Esophagus muscularis mucosa (tissue), 4 donors: ENCODE data around the gene DNAH14. TPM values are rescaled to one million over a fixed set of nuclear protein-coding genes. Genes with fewer than 3 reads are reported as not detected.

ENCODE experiments used
- DNase-seq: peaks from one replicate; pipeline ENCODE4 v3.0.0-alpha.2; 2017; ENCODE audit errors: extremely low spot score
- H3K27ac ChIP-seq, 4 donors: fragments of 200-600 bp; sonication (generic); replicated peaks in 1 of 4; 1 replicate in 3 of 4; 2 replicates in 1 of 4; pipeline ENCODE4 v1.5.1; 2016 to 2019; ENCODE audit warnings: mild to moderate bottlenecking in 1 of 4
- H3K27me3 ChIP-seq, 4 donors: fragments of 200-600 bp; sonication (generic); one replicate each; pipeline versions ENCODE4 v1.5.1 to v1.6.0; 2016 to 2019
- H3K36me3 ChIP-seq, 4 donors: fragments of 200-600 bp; sonication (generic); one replicate each; pipeline ENCODE4 v1.5.1; 2016 to 2019
- H3K4me1 ChIP-seq, 4 donors: fragments of 200-600 bp; sonication (generic); one replicate each; pipeline ENCODE4 v1.5.1; 2016 to 2019
- H3K4me3 ChIP-seq, 4 donors: fragments of 200-600 bp; sonication (generic); 1 replicate in 2 of 4; 2 replicates in 2 of 4; pipeline ENCODE4 v1.5.1; 2016 to 2019; ENCODE audit warnings: mild to moderate bottlenecking in 4 of 4, moderate library complexity in 1 of 4
- H3K9me3 ChIP-seq, 4 donors: fragments of 200-600 bp; sonication (generic); 1 replicate in 3 of 4; 2 replicates in 1 of 4; pipeline ENCODE4 v1.5.1; 2016 to 2019
- CTCF ChIP-seq, 3 experiments: fragments of 200-600 bp in 2 of 3; fragments of 450-650 bp in 1 of 3; sonication (generic) in 2 of 3; IDR thresholded peaks; one replicate each; pipeline ENCODE4 v1.5.1; 2017 to 2019; ENCODE audit warnings: antibody characterized with exemption in 3 of 3, mild to moderate bottlenecking in 2 of 3, moderate library complexity in 1 of 3
- EP300 ChIP-seq: sonication (generic); formaldehyde crosslinking; IDR thresholded peaks from one replicate; pipeline ENCODE4 v1.6.1; 2017; ENCODE audit warnings: antibody characterized with exemption
- POLR2A ChIP-seq: fragments of 450-650 bp; IDR thresholded peaks from one replicate; pipeline ENCODE4 v1.6.1; 2017; ENCODE audit warnings: antibody characterized with exemption, moderate library complexity, mild to moderate bottlenecking, low read depth
- POLR2AphosphoS5 ChIP-seq, 2 donors: sonication (generic); formaldehyde crosslinking; IDR thresholded peaks; one replicate each; pipeline ENCODE4 v1.6.1; 2017; ENCODE audit warnings: antibody characterized with exemption in 2 of 2
- WGBS: methylation state at CpG from one replicate; pipeline ENCODE4 v1.1.5; 2018; 5-methylcytosine and 5-hydroxymethylcytosine counted together
- intact Hi-C: fragments of 100-400 bp; cut with DNase I; formaldehyde crosslinking; loops from one replicate; pipeline ENCODE4 v1.15.1; 2023
- total RNA-seq, 4 donors: library from RNA; depleted of rRNA; stranded (reverse); fragments of >200 nt; gene quantifications; one replicate each; pipeline versions ENCODE4 v1.1.0 to v1.2.1, GENCODE V29; 2016

DNAH14 gene
- total RNA-seq, 4 donors from 2014 or later, result 8.9 to 16.6 (median 15.6) TPM

GRCh38 chr1:225389843-225390242 lies 460.4 kb downstream of the DNAH14 start:
- no peak for DNase-seq
- Histone ChIP-seq H3K27me3 (no peaks in the 10 kb centered on the region), H3K4me3 (no peak overlapping the region), H3K36me3 (peaks cover 0 to 4% (median 2%) of the 10 kb centered on the region in 4 donors), H3K9me3 (no peaks in the 10 kb centered on the region), H3K4me1 (no peaks in the 10 kb centered on the region), H3K27ac (no peak overlapping the region)
- intact Hi-C loops, result no loop called here
- WGBS, result 93% methylated on average over 4 of the region's 4 CpGs
- no peak for TF ChIP-seq POLR2AphosphoS5 (IDR thresholded peaks at IDR 0.05)
- TF ChIP-seq CTCF (IDR thresholded peaks at IDR 0.05), result no peak
- TF ChIP-seq EP300, result no peak
- TF ChIP-seq POLR2A, result no peak

- Histone ChIP-seq H3K27ac (no peak overlapping the region), H3K4me1 (no peaks in the 10 kb centered on the region), H3K9me3 (no peaks in the 10 kb centered on the region), H3K4me3 (no peak overlapping the region), H3K36me3 (peaks cover 11 to 51% (median 24%) of the 10 kb centered on the region in 4 donors), H3K27me3 (no peaks in the 10 kb centered on the region)
- intact Hi-C loops, result no loop called here
- DNase-seq, result no peak
- TF ChIP-seq POLR2AphosphoS5 (IDR thresholded peaks at IDR 0.05) (no peak), CTCF (IDR thresholded peaks at IDR 0.05) (no peak), POLR2A (no peak), EP300 (no peak)
- WGBS, result 97% methylated on average over 2 of the region's 2 CpGs
These were observed 466.9 kb downstream of the DNAH14 start for GRCh38 chr1:225396357-225396756.

- 82% methylated on average over 5 of the region's 5 CpGs for WGBS
These were observed 471.5 kb downstream of the DNAH14 start for GRCh38 chr1:225400968-225401367.

GRCh38 chr1:225406976-225407725 lies 477.7 kb downstream of the DNAH14 start:
- intact Hi-C loops, result no loop called here
- TF ChIP-seq EP300 (no peak), POLR2A (no peak)
- H3K27ac ChIP-seq, result no peak overlapping the region
- H3K4me3 ChIP-seq, result no peak overlapping the region
- peaks cover 37 to 95% (median 71%) of the 10 kb centered on the region in 4 donors for H3K36me3 ChIP-seq
- H3K27me3 ChIP-seq, result no peaks in the 10 kb centered on the region
- peaks cover 0 to 30% (median 20%) of the 10 kb centered on the region in 4 donors for H3K4me1 ChIP-seq
- WGBS, result 97% methylated on average over 8 of the region's 8 CpGs
- no peak for DNase-seq
- no peaks in the 10 kb centered on the region for H3K9me3 ChIP-seq

More at GRCh38 chr1:225400968-225401367, 471.5 kb downstream of the DNAH14 start:
- H3K36me3 ChIP-seq, result peaks cover 25 to 88% (median 46%) of the 10 kb centered on the region in 4 donors
- H3K27ac ChIP-seq, result no peak overlapping the region
- no peaks in the 10 kb centered on the region for H3K9me3 ChIP-seq
- H3K27me3 ChIP-seq, result no peaks in the 10 kb centered on the region
- no peak for TF ChIP-seq POLR2AphosphoS5 (IDR thresholded peaks at IDR 0.05)
- no peak for TF ChIP-seq EP300
- TF ChIP-seq CTCF (IDR thresholded peaks at IDR 0.05), result no peak
- no peak for TF ChIP-seq POLR2A
- no peaks in the 10 kb centered on the region for H3K4me1 ChIP-seq
- intact Hi-C loops, result no loop called here
- no peak for DNase-seq
- H3K4me3 ChIP-seq, result no peak overlapping the region

GRCh38 chr1:225407755-225408154 lies 478.3 kb downstream of the DNAH14 start:
- Histone ChIP-seq H3K9me3 (no peaks in the 10 kb centered on the region), H3K4me1 (peaks cover 0 to 32% (median 21%) of the 10 kb centered on the region in 4 donors), H3K4me3 (no peak overlapping the region), H3K27me3 (no peaks in the 10 kb centered on the region), H3K27ac (no peak overlapping the region), H3K36me3 (peaks cover 43 to 95% (median 74%) of the 10 kb centered on the region in 4 donors)
- TF ChIP-seq POLR2AphosphoS5 (IDR thresholded peaks at IDR 0.05) (no peak), EP300 (no peak), POLR2A (no peak), CTCF (IDR thresholded peaks at IDR 0.05) (no peak)
- 98% methylated on average over 2 of the region's 2 CpGs for WGBS
- intact Hi-C loops, result no loop called here
- DNase-seq, result no peak
